ENCODE data around the gene PTPRK. TPM values are rescaled to one million over a fixed set of nuclear protein-coding genes. Genes with fewer than 3 reads are reported as not detected.

The PTPRK gene
- total RNA-seq, 2 donors from 2014 or later, result 94.1 to 117 TPM

DNA sequence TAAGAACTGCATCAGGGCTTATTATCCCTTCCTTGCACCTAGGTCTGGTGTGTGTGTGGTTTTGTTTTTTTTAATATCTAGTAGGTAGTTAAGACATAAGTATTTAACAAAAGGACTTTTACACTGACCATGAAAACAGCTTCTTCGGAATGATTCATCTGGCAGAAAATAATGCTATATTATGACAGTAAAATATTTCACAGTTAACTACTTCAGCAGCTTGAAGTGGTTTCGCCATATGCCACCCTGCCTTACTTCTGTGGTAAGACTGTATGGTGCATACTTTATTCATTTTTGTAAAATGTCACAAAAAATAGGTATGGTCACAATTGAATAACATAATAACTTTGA, 858 bp upstream of the PTPRK start:
- DNase-seq, result no peak
- TF ChIP-seq, protein P1, sequence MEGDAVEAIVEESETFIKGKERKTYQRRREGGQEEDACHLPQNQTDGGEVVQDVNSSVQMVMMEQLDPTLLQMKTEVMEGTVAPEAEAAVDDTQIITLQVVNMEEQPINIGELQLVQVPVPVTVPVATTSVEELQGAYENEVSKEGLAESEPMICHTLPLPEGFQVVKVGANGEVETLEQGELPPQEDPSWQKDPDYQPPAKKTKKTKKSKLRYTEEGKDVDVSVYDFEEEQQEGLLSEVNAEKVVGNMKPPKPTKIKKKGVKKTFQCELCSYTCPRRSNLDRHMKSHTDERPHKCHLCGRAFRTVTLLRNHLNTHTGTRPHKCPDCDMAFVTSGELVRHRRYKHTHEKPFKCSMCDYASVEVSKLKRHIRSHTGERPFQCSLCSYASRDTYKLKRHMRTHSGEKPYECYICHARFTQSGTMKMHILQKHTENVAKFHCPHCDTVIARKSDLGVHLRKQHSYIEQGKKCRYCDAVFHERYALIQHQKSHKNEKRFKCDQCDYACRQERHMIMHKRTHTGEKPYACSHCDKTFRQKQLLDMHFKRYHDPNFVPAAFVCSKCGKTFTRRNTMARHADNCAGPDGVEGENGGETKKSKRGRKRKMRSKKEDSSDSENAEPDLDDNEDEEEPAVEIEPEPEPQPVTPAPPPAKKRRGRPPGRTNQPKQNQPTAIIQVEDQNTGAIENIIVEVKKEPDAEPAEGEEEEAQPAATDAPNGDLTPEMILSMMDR (IDR thresholded peaks at IDR 0.05), result no peak
- Histone ChIP-seq H3K36me3 (no peaks in the 10 kb centered on the region), H3K9ac (ENCODE audit: low read depth in 2 of 2, low read length in 2 of 2) (peak overlapping the region in 1 of 2 donors; percentile 78), H3K27ac (peak overlapping the region; percentile 94), H3K4me1 (no peaks in the 10 kb centered on the region), H3K4me3 (peak overlapping the region; percentile 76), H3K27me3 (no peaks in the 10 kb centered on the region), H3K9me3 (no peaks in the 10 kb centered on the region)
- intact Hi-C loops (cut with DNase I), result no loop called here

DNA sequence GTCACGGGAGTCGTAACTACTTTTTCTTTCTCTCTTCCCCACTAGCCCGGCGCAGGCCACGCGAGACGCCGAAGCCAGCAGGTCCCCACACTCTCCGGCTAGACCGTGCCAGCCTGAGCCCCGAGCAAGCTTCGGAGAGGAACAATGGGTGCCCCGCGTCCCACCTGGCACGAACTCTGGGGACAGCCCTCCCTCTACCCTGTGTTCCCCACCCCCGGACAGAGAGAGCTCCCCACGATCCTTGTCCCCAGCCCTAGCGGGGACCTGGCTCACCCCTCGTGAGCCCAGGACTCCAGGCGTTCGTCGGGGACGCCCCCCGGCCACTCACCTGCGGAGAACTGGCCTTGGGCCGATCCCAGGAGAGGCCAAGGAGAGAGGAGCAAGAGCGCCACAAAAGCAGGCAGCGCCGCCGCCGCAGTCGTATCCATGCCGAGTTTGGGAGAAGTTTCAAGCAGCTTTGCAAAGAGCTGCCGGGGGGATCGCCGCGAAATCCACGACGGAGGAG, 416 bp downstream of the PTPRK start:
- intact Hi-C loops (cut with DNase I), result loop anchor here (10.0 kb wide), 1 partner anchor 185 kb away; no protein-coding TSS in a partner anchor
- Histone ChIP-seq H3K36me3 (no peaks in the 10 kb centered on the region), H3K9ac (ENCODE audit: low read depth in 2 of 2, low read length in 2 of 2) (peak overlapping the region; percentile 92 to 100), H3K27me3 (no peaks in the 10 kb centered on the region), H3K4me3 (peak overlapping the region; percentile 76), H3K4me1 (no peaks in the 10 kb centered on the region), H3K27ac (peak overlapping the region; percentile 94), H3K9me3 (no peaks in the 10 kb centered on the region)
- DNase-seq, result peak; percentile 53
- TF ChIP-seq, protein P1 (IDR thresholded peaks at IDR 0.05), result no peak

DNA sequence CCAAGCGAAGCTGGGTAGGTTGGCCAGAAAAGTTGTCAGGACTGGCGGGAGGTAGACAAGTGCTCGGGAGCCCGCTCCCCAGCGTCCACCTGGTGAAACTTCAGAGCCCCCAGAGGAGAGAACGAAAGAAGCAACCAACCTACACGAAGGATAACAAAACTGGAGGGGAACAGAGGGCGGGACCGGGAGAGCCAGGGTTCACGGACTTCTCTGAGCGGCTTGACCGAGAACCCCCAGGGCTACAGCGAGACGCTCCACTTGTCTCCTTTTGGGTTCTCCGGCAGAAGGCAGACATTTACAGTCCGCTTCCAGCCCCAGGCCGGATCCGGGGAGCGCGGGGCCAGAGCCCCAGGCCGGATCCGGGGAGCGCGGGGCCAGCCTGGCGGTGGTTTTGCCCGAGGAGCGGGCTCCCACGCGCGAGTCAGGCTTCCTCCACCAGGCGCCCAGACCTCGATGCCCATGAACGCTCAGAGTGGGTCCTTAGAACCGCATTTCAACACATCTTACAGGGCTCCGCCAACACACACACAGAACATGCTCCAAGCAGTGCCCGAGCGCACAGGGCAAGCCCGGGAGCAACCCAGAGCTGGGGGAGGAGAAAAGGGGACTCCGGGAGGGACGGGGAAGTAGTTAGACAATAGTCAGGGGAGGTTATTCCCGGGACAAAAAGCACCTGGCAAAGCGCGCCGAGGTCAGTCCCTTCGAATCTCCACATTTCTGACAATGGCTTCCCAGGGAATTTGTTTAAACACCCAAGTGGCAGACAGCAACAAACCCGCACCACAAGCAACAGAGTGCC, 1.1 kb downstream of the PTPRK start:
- intact Hi-C loops (cut with DNase I), result loop anchor here (10.0 kb wide), 1 partner anchor 185 kb away; no protein-coding TSS in a partner anchor
- Histone ChIP-seq H3K27me3 (no peaks in the 10 kb centered on the region), H3K27ac (peak overlapping the region; percentile 94), H3K4me3 (peak overlapping the region; percentile 76), H3K36me3 (no peaks in the 10 kb centered on the region), H3K4me1 (no peaks in the 10 kb centered on the region), H3K9me3 (no peaks in the 10 kb centered on the region), H3K9ac (ENCODE audit: low read depth in 2 of 2, low read length in 2 of 2) (peak overlapping the region; percentile 92 to 100)
- DNase-seq, result peak; percentile 66
- TF ChIP-seq, protein P1 (IDR thresholded peaks at IDR 0.05), result no peak

DNA sequence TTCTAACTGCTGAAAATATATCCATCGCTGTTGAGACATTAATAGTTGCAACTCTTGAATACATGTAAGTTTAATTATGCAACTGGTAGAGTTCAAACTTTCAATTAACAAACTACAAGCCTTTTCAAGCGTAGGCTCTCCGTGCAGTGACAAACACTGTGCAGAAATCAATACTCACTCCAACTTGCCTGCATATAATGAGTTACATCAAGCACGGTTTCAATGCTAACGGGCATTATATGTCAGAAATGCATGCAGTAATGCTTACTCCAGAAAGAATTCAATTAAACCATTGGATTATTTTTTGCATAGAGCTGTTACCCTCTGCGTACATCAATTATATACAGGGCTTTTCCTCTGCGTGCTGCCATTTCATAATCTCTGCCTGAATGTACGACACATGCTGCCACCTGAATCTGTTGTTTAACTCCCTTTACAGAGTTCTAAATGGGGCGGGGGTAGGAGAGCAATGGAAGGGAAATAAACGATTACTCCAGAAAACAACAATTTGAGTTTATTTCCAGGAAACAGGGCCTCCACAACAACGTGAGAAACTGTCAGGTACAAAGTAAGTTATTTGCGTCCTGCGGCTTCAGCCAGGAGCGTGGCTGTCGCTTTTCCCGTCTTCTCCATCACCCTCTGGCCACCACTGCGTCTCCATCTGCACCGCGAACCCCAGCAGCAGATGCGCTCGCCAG, 1.8 kb downstream of the PTPRK start:
- intact Hi-C loops (cut with DNase I), result loop anchor here (10.0 kb wide), 1 partner anchor 184 kb away; no protein-coding TSS in a partner anchor
- TF ChIP-seq, protein P1 (IDR thresholded peaks at IDR 0.05), result no peak
- no peak for DNase-seq
- H3K4me3 ChIP-seq, result peak overlapping the region; percentile 76
- H3K27ac ChIP-seq, result peak overlapping the region; percentile 94
- H3K4me1 ChIP-seq, result no peaks in the 10 kb centered on the region
- no peaks in the 10 kb centered on the region for H3K9me3 ChIP-seq
- no peaks in the 10 kb centered on the region for H3K27me3 ChIP-seq
- peak overlapping the region; percentile 92 to 100 for H3K9ac ChIP-seq (ENCODE audit: low read depth in 2 of 2, low read length in 2 of 2)
- no peaks in the 10 kb centered on the region for H3K36me3 ChIP-seq

DNA sequence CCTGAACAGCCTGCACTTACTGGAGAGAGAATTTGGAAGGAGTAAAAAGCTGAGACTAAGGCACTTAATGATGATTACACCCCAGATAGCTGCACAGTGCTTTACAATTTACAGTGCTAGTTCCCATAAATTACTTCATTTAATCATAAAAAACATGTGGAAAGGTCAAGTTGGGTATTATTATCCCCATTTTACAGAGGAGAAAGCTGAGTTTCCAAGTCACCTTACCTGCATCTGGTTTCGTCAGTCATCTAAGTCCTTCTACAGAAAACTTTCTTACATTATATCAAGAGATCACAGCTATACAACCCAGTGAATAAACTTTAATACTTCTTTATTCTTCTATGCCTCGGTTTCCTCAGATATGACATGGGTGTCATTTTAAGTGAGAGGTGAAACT, 3.3 kb downstream of the PTPRK start:
- DNase-seq, result no peak
- intact Hi-C loops (cut with DNase I), result loop anchor here (10.0 kb wide), 1 partner anchor 182 kb away; no protein-coding TSS in a partner anchor
- H3K9ac ChIP-seq (ENCODE audit: low read depth in 2 of 2, low read length in 2 of 2), result peak overlapping the region in 1 of 2 donors; percentile 44
- H3K9me3 ChIP-seq, result no peaks in the 10 kb centered on the region
- no peaks in the 10 kb centered on the region for H3K27me3 ChIP-seq
- TF ChIP-seq, protein P1 (IDR thresholded peaks at IDR 0.05), result no peak
- peaks cover 3% of the 10 kb centered on the region for H3K4me1 ChIP-seq
- no peak overlapping the region for H3K27ac ChIP-seq
- no peak overlapping the region for H3K4me3 ChIP-seq
- H3K36me3 ChIP-seq, result no peaks in the 10 kb centered on the region

Data from colonic mucosa (tissue), 4 donors.